ENCODE measurements around the gene PTCD2. TPM values are rescaled to one million over a fixed set of nuclear protein-coding genes. Genes with fewer than 3 reads are reported as not detected.

PTCD2 gene
- total and polyA plus RNA-seq, 2 experiments from 2014 or later = 6.3 to 14.3 TPM

GRCh38 chr5:72284559-72285423 lies 35.4 kb upstream of the PTCD2 start:
- DNase-seq (ENCODE audit: low read depth in 1 of 2, low spot score in 1 of 2) = no peak
- H3K27me3 ChIP-seq = no peaks in the 10 kb centered on the region
- TF ChIP-seq CTCF (IDR thresholded peaks at IDR 0.05; ENCODE audit: low read depth, low read length) = no peak
- H3K4me1 ChIP-seq (ENCODE audit: low read depth) = peaks cover 32% of the 10 kb centered on the region
- H3K9me3 ChIP-seq (ENCODE audit: low read depth) = no peaks in the 10 kb centered on the region
- peak overlapping the region; percentile 81 for H3K27ac ChIP-seq
- H3K36me3 ChIP-seq = no peaks in the 10 kb centered on the region
- no peak overlapping the region for H3K4me3 ChIP-seq

GRCh38 chr5:72285424-72285821 lies 34.8 kb upstream of the PTCD2 start:
- no peak overlapping the region for H3K4me3 ChIP-seq
- no peak for TF ChIP-seq CTCF (IDR thresholded peaks at IDR 0.05; ENCODE audit: low read depth, low read length)
- H3K27ac ChIP-seq = peak overlapping the region; percentile 81
- no peaks in the 10 kb centered on the region for H3K36me3 ChIP-seq
- H3K9me3 ChIP-seq (ENCODE audit: low read depth) = no peaks in the 10 kb centered on the region
- DNase-seq (ENCODE audit: low read depth in 1 of 2, low spot score in 1 of 2) = no peak
- H3K4me1 ChIP-seq (ENCODE audit: low read depth) = peaks cover 31% of the 10 kb centered on the region
- no peaks in the 10 kb centered on the region for H3K27me3 ChIP-seq

GRCh38 chr5:72286798-72287197 lies 33.4 kb upstream of the PTCD2 start:
- no peaks in the 10 kb centered on the region for H3K36me3 ChIP-seq
- no peak for TF ChIP-seq CTCF (IDR thresholded peaks at IDR 0.05; ENCODE audit: low read depth, low read length)

GRCh38 chr5:72288924-72289323 lies 31.2 kb upstream of the PTCD2 start:
- H3K4me1 ChIP-seq (ENCODE audit: low read depth) = peaks cover 33% of the 10 kb centered on the region
- peak overlapping the region; percentile 49 for H3K27ac ChIP-seq
- DNase-seq (ENCODE audit: low read depth in 1 of 2, low spot score in 1 of 2) = peak in 1 of 2 donors; percentile 35
- H3K36me3 ChIP-seq = no peaks in the 10 kb centered on the region
- TF ChIP-seq CTCF (IDR thresholded peaks at IDR 0.05; ENCODE audit: low read depth, low read length) = no peak
- no peak overlapping the region for H3K4me3 ChIP-seq
- H3K9me3 ChIP-seq (ENCODE audit: low read depth) = no peaks in the 10 kb centered on the region
- H3K27me3 ChIP-seq = no peaks in the 10 kb centered on the region

More at GRCh38 chr5:72286798-72287197, 33.4 kb upstream of the PTCD2 start:
- Histone ChIP-seq H3K27ac (peak overlapping the region; percentile 81), H3K4me1 (ENCODE audit: low read depth) (peaks cover 29% of the 10 kb centered on the region), H3K9me3 (ENCODE audit: low read depth) (no peaks in the 10 kb centered on the region), H3K4me3 (no peak overlapping the region), H3K27me3 (no peaks in the 10 kb centered on the region)
- DNase-seq (ENCODE audit: low read depth in 1 of 2, low spot score in 1 of 2) = no peak

- H3K27me3 ChIP-seq = no peaks in the 10 kb centered on the region
- H3K27ac ChIP-seq = no peak overlapping the region
- H3K36me3 ChIP-seq = peaks cover 3% of the 10 kb centered on the region
- no peak overlapping the region for H3K4me3 ChIP-seq
- no peak for TF ChIP-seq CTCF (IDR thresholded peaks at IDR 0.05; ENCODE audit: low read depth, low read length)
- no peaks in the 10 kb centered on the region for H3K9me3 ChIP-seq (ENCODE audit: low read depth)
- peaks cover 30% of the 10 kb centered on the region for H3K4me1 ChIP-seq (ENCODE audit: low read depth)
- no peak for DNase-seq (ENCODE audit: low read depth in 1 of 2, low spot score in 1 of 2)
These were observed 29.6 kb upstream of the PTCD2 start for GRCh38 chr5:72290356-72291133.

Data from cardiac muscle cell (in vitro differentiated cells and primary cell).